ENCODE measurements around the gene EFL1.
A peak's percentile ranks its signal among the peaks of the same experiment; 100 is the strongest.
"Not testable (repeated sequence)": the region's sequence is repeated elsewhere in the genome, so short reads cannot be mapped to it uniquely, and the experiment has no call there.

The EFL1 gene

GRCh38 chr15:82196353-82196752 is 66.2 kb downstream of the EFL1 start:
- DNase-seq (ENCODE audit: low read depth): no peak

GRCh38 chr15:82195818-82196217 is 66.7 kb downstream of the EFL1 start:
- not testable (repeated sequence) for DNase-seq (ENCODE audit: low read depth)

GRCh38 chr15:82194488-82194887 is 68.0 kb downstream of the EFL1 start:
- not testable (repeated sequence) for DNase-seq (ENCODE audit: low read depth)

GRCh38 chr15:82193435-82193834 is 69.1 kb downstream of the EFL1 start:
- not testable (repeated sequence) for DNase-seq (ENCODE audit: low read depth)

GRCh38 chr15:82192394-82192793 is 70.1 kb downstream of the EFL1 start:
- not testable (repeated sequence) for DNase-seq (ENCODE audit: low read depth)

- DNase-seq (ENCODE audit: low read depth): no peak
Observed at GRCh38 chr15:82186719-82187406, 75.7 kb downstream of the EFL1 start.

- no peak for DNase-seq (ENCODE audit: low read depth)
Observed at GRCh38 chr15:82186161-82186560, 76.4 kb downstream of the EFL1 start.

- DNase-seq (ENCODE audit: low read depth): no peak
Observed at GRCh38 chr15:82184776-82185175, 77.8 kb downstream of the EFL1 start.

GRCh38 chr15:82184355-82184754 is 78.2 kb downstream of the EFL1 start:
- no peak for DNase-seq (ENCODE audit: low read depth)

- DNase-seq (ENCODE audit: low read depth): peak; percentile 76
Observed at GRCh38 chr15:82183121-82184031, 79.2 kb downstream of the EFL1 start.

GRCh38 chr15:82181371-82181770 is 81.2 kb downstream of the EFL1 start:
- DNase-seq (ENCODE audit: low read depth): no peak

- DNase-seq (ENCODE audit: low read depth): peak; percentile 88
Observed at GRCh38 chr15:82178061-82178460, 84.5 kb downstream of the EFL1 start.

GRCh38 chr15:82177291-82178010 is 85.1 kb downstream of the EFL1 start:
- DNase-seq (ENCODE audit: low read depth): peak; percentile 86

- DNase-seq (ENCODE audit: low read depth): no peak
Observed at GRCh38 chr15:82176542-82176941, 86.0 kb downstream of the EFL1 start.

- DNase-seq (ENCODE audit: low read depth): peak; percentile 48
Observed at GRCh38 chr15:82174471-82175235, 87.9 kb downstream of the EFL1 start.

GRCh38 chr15:82173108-82173507 is 89.4 kb downstream of the EFL1 start:
- no peak for DNase-seq (ENCODE audit: low read depth)

GRCh38 chr15:82172506-82172905 is 90.0 kb downstream of the EFL1 start:
- DNase-seq (ENCODE audit: low read depth): no peak

GRCh38 chr15:82168757-82169156 is 93.8 kb downstream of the EFL1 start:
- DNase-seq (ENCODE audit: low read depth): no peak

GRCh38 chr15:82168296-82168695 is 94.2 kb downstream of the EFL1 start:
- peak; percentile 75 for DNase-seq (ENCODE audit: low read depth)

GRCh38 chr15:82165948-82166376 is 96.6 kb downstream of the EFL1 start:
- DNase-seq (ENCODE audit: low read depth): peak; percentile 43

- peak; percentile 100 for DNase-seq (ENCODE audit: low read depth)
Observed at GRCh38 chr15:82159922-82160321, 102.6 kb downstream of the EFL1 start.

GRCh38 chr15:82158811-82159210 is 103.7 kb downstream of the EFL1 start:
- DNase-seq (ENCODE audit: low read depth): no peak
